DND-41 (cell line): ENCODE data around the gene MGAT4B.

Experiments used
- EZH2 ChIP-seq: IDR thresholded peaks from 3 replicates; pipeline ENCODE4 v1.6.1; 2012; ENCODE audit warnings: borderline replicate concordance, low read depth, mild to moderate bottlenecking, moderate library complexity, low read length, inconsistent platforms; ENCODE audit not compliant: severe bottlenecking
- TF ChIP-seq, protein P1 (sequence below): IDR thresholded peaks from 2 replicates; pipeline ENCODE4 v1.5.1; 2012; ENCODE audit warnings: borderline replicate concordance, low read length, moderate library complexity, mild to moderate bottlenecking; ENCODE audit not compliant: poor library complexity, severe bottlenecking; ENCODE audit errors: extremely low read depth

DNA sequence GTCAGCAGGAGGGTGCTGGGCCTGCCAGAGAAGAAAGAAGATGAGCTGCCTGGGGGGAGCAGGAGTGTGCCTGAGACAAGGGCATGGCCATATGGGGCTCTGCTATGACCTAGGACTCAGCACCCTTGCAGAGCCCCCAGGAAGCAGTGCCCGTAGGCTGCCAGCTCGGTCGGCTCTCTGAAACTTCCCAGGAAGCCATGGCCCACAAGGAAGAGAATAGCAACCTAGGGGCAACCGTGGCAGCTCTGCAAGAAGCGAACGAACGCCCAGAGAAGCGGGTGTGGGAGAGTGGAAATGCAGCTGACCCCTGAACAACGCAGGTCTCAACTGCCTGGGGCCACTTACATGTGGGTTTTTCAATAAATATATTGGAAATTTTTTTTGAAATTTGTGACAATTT lies 23.5 kb downstream of the MGAT4B start:
- TF ChIP-seq, protein P1, sequence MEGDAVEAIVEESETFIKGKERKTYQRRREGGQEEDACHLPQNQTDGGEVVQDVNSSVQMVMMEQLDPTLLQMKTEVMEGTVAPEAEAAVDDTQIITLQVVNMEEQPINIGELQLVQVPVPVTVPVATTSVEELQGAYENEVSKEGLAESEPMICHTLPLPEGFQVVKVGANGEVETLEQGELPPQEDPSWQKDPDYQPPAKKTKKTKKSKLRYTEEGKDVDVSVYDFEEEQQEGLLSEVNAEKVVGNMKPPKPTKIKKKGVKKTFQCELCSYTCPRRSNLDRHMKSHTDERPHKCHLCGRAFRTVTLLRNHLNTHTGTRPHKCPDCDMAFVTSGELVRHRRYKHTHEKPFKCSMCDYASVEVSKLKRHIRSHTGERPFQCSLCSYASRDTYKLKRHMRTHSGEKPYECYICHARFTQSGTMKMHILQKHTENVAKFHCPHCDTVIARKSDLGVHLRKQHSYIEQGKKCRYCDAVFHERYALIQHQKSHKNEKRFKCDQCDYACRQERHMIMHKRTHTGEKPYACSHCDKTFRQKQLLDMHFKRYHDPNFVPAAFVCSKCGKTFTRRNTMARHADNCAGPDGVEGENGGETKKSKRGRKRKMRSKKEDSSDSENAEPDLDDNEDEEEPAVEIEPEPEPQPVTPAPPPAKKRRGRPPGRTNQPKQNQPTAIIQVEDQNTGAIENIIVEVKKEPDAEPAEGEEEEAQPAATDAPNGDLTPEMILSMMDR, result no peak
- no peak for TF ChIP-seq EZH2
